NCI-H187 treated with DMSO at 0.1 percent for 48 hours (cell line): Measurements from ENCODE around the gene MCM3AP.
"Not testable (repeated sequence)": the region's sequence is repeated elsewhere in the genome, so short reads cannot be mapped to it uniquely, and the experiment has no call there.

Source experiments
- DNase-seq: peaks from one replicate; lab custom pipeline; 2025; lab: John Stamatoyannopoulos, UW

The MCM3AP gene

GRCh38 chr21:46243325-46243724, 42.1 kb downstream of the MCM3AP start:
- DNase-seq: no peak

- DNase-seq: not testable (repeated sequence)
These were observed 43.8 kb downstream of the MCM3AP start for GRCh38 chr21:46241577-46241976.

GRCh38 chr21:46239817-46240325, 45.5 kb downstream of the MCM3AP start:
- no peak for DNase-seq

- DNase-seq: no peak
These were observed 47.9 kb downstream of the MCM3AP start for GRCh38 chr21:46237474-46237873.

- no peak for DNase-seq
These were observed 50.9 kb downstream of the MCM3AP start for GRCh38 chr21:46234436-46234950.

GRCh38 chr21:46229923-46230260, 55.5 kb downstream of the MCM3AP start:
- no peak for DNase-seq

GRCh38 chr21:46229133-46229922, 56.1 kb downstream of the MCM3AP start:
- no peak for DNase-seq

- DNase-seq: peak; percentile 86
These were observed 56.9 kb downstream of the MCM3AP start, which contains the start of gene LSS for GRCh38 chr21:46228345-46229051. LSS (minus strand) TSS chr21:46228774; CDS start chr21:46228745, 29 bp downstream.

- no peak for DNase-seq
These were observed 57.5 kb downstream of the MCM3AP start for GRCh38 chr21:46227811-46228344.

- DNase-seq: no peak
These were observed 58.4 kb downstream of the MCM3AP start for GRCh38 chr21:46226920-46227599.

GRCh38 chr21:46226146-46226545, 59.3 kb downstream of the MCM3AP start:
- no peak for DNase-seq

- not testable (repeated sequence) for DNase-seq
These were observed 61.8 kb downstream of the MCM3AP start for GRCh38 chr21:46223661-46224060.

GRCh38 chr21:46223217-46223616, 62.2 kb downstream of the MCM3AP start:
- DNase-seq: no peak

GRCh38 chr21:46222436-46223116, 62.8 kb downstream of the MCM3AP start:
- no peak for DNase-seq

GRCh38 chr21:46221664-46222435, 63.6 kb downstream of the MCM3AP start:
- DNase-seq: no peak

- DNase-seq: no peak
These were observed 64.6 kb downstream of the MCM3AP start for GRCh38 chr21:46220847-46221246.

GRCh38 chr21:46220275-46220810, 65.1 kb downstream of the MCM3AP start:
- DNase-seq: no peak

- DNase-seq: no peak
These were observed 65.7 kb downstream of the MCM3AP start for GRCh38 chr21:46219591-46220239.

GRCh38 chr21:46218906-46219590, 66.4 kb downstream of the MCM3AP start:
- DNase-seq: no peak
